ENCODE data around the gene OLFM2. TPM values are rescaled to one million over a fixed set of nuclear protein-coding genes. Genes with fewer than 3 reads are reported as not detected.

OLFM2 gene
- total and polyA plus RNA-seq, 2 experiments from 2014 or later: 58.1 to 117 TPM

- Histone ChIP-seq H3K4me2 (peak overlapping the region; percentile 52; the same call in 1 of the 2 replicates), H3K36me3 (ENCODE audit: insufficient read depth) (no peaks in the 10 kb centered on the region), H3F3A (replicated peaks; ENCODE audit: low read depth) (0 out of 2 replicates have a peak, but pooled peaks cover 6% of the 10 kb centered on the region), H3K4me1 (ENCODE audit: insufficient read depth) (peaks cover 11% of the 10 kb centered on the region; the same call in 1 of the 2 replicates), H2AFZ (no peak overlapping the region), H3K27me3 (ENCODE audit: insufficient read depth) (no peaks in the 10 kb centered on the region), H3K9me2 (ENCODE audit: insufficient read depth) (no peaks in the 10 kb centered on the region), H4K20me1 (replicated peaks; ENCODE audit: insufficient read depth) (peaks cover 9% of the 10 kb centered on the region), H3K27ac (ENCODE audit: low read depth) (peak overlapping the region; percentile 53; the same call in 1 of the 2 replicates), H3K79me2 (replicated peaks; ENCODE audit: insufficient read depth) (no peaks in the 10 kb centered on the region; the same call in 1 of the 2 replicates), H3K4me3 (peak overlapping the region; percentile 27; the same call in 1 of the 2 replicates)
- peaks cover 16% of the 10 kb centered on the region for H3K27me3 Mint-ChIP-seq (ENCODE audit: insufficient read depth, low read depth, poor library complexity)
- H3K4me3 Mint-ChIP-seq: no peak overlapping the region
- DNase-seq (ENCODE audit: low spot score) (peak; percentile 68), ATAC-seq (peak; percentile 34)
- peaks cover 5% of the 10 kb centered on the region; the same call in 2 of the 3 replicates for H3K4me1 Mint-ChIP-seq
- H3K36me3 Mint-ChIP-seq (ENCODE audit: low read depth): peaks cover 2% of the 10 kb centered on the region; the same call in 1 of the 3 replicates
- H3K27ac Mint-ChIP-seq: peak overlapping the region; percentile 44; the same call in 1 of the 2 replicates
- H3K9me3 Mint-ChIP-seq: no peaks in the 10 kb centered on the region
- TF ChIP-seq CREB1 (CRISPR knock-in tag; IDR thresholded peaks at IDR 0.05; ENCODE audit: low read depth) (no peak), ETS1 (IDR thresholded peaks at IDR 0.05) (no peak), REST (IDR thresholded peaks at IDR 0.05; ENCODE audit: unreplicated experiment) (no peak), STAT1 (IDR thresholded peaks at IDR 0.05; ENCODE audit: unreplicated experiment) (no peak), JUNB (IDR thresholded peaks at IDR 0.05; ENCODE audit: unreplicated experiment) (no peak), EZH2phosphoT487 (IDR thresholded peaks at IDR 0.05; ENCODE audit: unreplicated experiment) (no peak), CTCF (conservative IDR thresholded peaks at IDR 0.05; ENCODE audit: low read depth in 2 of 2) (no peak), ZNF462 (CRISPR knock-in tag; IDR thresholded peaks at IDR 0.05) (no peak), NANOG (IDR thresholded peaks at IDR 0.05; ENCODE audit: borderline replicate concordance) (no peak), POLR2AphosphoS5 (IDR thresholded peaks at IDR 0.05; ENCODE audit: low read depth) (no peak), ZNF114 (CRISPR knock-in tag; IDR thresholded peaks at IDR 0.05) (no peak), ZNF331 (CRISPR knock-in tag; IDR thresholded peaks at IDR 0.05; ENCODE audit: low read depth) (no peak), EZH2 (IDR thresholded peaks at IDR 0.05; ENCODE audit: low read depth, unreplicated experiment) (no peak)
These were observed 70.4 kb downstream of the OLFM2 start for GRCh38 chr19:9865732-9866501.
